DMS153 treated with DMSO at 0.1 percent for 48 hours (cell line): Measurements from ENCODE around the gene NDUFAF8.

Experiments used
- DNase-seq: peaks from one replicate; lab custom pipeline; 2025; ENCODE audit not compliant: unreplicated experiment; lab: John Stamatoyannopoulos, UW

NDUFAF8 gene

GRCh38 chr17:81238815-81239713, at the start of gene NDUFAF8, which contains the start of gene TEPSIN:
TSS of gene NDUFAF8 (plus strand) at chr17:81239318. CDS start at chr17:81239364, 46 bp downstream.
TSS of gene TEPSIN (minus strand) at chr17:81239055. CDS start at chr17:81239033, 22 bp downstream.
- DNase-seq = peak; percentile 98

DNA sequence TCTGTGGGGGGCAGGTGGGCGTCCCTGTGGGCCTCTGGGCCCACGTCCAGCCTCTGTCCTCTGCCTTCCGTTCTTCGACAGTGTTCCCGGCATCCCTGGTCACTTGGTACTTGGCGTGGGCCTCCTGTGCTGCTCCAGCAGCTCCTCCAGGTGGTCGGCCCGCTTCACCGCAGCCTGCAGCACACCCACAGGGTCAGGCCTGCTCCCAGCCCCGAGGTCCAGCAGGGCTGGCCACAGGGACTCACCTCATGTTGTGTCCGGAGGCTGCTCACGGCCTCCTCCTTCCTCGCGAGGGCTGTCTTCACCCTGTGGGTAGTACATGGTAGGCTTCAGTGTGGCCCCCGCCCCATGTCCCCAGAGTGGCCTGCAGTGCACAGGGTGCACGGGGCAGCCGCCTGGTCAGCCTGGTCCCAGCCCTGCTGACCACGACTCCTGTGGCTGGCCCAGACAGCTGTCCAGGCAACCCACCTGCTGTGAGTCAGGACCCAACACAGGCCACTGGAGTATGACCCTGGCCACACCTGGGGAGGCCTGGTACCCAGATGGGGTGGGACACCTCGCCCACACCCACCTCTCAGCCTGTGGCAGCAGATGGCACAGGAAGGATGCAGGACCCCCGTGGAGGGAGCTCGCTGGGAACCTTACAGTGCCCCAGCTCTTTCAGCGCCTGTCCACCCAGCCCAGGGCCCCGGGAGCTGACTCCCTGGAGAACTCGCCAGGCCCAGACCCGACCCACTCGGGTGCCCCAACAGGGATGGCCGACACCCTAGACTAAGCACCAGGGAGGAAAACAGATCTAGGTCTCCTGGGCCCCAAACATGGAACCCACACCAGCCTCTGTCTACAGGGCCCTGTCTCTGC, 49.2 kb upstream of the NDUFAF8 start:
- DNase-seq = no peak

DNA sequence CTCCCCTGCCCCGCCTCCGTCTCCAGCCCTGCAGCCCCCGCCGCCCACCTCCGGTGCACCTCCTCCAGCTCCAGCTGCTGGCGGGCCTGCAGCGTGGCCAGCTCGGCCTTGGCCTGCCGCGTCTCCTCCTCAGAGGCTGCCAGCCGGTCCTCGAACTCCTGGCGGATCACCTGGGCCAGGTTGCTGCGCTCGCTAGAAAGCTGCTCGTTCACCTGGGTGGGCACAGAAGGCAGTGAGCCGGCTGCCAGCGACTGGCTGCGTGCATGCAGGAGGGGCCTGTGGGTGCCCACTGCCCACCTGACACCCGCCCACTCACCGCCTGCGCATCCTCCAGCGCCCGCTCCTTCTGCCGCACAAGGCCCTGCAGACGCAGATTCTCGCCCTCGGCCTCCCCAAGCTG, 48.5 kb upstream of the NDUFAF8 start:
- no peak for DNase-seq

- no peak for DNase-seq
Measured at GRCh38 chr17:81191116-81191515, 48.0 kb upstream of the NDUFAF8 start.

GRCh38 chr17:81191646-81192045, 47.5 kb upstream of the NDUFAF8 start:
- DNase-seq = no peak

- no peak for DNase-seq
Measured at GRCh38 chr17:81192386-81193050, 46.6 kb upstream of the NDUFAF8 start.

DNA sequence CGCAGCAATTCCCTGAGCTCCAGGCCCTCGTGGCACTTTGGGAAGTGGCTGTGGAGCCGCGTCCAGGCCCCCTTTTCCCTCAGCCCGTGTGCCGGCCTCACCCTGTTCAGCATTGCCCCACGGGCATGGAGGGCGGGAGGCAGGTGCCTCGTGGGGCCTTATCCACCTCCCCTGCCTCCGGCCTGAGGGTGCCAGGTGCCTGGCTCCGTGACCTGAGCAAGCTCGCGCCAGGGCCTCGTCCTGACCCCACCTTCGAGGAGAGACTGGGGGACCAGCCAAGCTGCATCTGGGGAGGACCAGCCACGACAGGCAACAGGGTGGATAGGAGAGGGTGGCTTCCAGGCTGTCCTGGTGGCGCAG, 46.1 kb upstream of the NDUFAF8 start:
- DNase-seq = no peak

DNA sequence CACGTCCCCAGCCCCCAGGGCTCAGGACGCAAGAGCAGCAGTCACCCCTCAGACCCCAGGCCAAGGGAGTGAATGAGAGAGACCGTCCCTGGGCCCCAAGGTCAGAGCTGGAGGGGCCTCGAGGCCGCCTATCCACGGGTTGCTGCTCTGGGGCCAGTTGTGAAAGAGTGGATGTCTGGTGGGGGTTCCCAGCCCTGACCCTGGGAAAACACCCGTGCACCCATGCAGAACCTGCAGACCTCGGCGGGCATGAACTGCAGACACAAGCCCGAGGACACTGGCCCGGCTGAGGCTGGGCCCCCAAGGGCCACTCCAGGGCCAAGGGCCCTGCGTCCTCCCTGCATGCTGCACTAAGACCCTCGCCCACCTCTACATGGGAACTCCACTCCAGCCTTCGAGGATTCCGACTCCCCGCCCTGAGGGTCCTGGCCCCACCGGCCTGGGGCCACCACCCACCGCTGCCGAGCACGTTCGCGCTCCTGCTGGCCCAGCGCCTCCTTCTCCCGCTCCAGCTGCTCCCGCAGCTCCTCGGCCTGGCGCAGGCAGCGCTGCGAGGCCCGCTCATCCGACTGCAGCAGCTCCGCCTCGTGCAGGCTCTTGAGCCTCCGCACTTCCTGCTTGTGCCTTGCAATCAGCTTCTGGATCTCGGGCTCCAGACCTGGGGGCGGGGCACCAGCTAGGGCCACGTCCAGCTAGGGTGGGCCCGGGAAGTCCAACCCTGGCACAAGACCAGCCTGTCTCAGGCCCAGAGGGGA, 45.5 kb upstream of the NDUFAF8 start:
- DNase-seq = no peak

DNA sequence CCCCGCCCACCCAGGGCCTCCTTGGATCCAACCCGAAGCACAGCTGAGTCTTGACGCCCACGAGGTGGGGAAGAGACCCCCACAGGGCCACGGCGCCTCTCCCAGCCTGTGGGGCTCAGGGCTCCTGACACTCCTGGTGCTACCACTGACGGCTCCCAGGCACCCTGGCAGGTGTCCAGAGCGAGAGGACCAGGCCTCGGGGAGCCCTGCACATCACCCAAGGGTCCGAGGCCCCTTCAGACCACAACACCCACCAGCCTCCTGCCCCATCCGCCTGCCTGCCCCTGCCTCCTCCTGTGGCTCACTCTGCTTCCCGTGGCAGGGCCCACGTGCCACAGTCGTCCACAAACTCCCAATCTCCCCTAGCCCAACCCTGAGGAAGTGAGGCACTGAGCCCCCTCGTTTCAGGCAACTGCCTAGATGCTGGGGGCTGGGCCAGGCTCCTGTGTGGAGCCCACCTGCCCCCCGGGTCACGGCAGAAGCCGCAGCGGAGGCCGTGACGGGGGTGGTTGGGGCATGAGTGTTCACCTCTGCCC, 44.8 kb upstream of the NDUFAF8 start:
- no peak for DNase-seq

DNA sequence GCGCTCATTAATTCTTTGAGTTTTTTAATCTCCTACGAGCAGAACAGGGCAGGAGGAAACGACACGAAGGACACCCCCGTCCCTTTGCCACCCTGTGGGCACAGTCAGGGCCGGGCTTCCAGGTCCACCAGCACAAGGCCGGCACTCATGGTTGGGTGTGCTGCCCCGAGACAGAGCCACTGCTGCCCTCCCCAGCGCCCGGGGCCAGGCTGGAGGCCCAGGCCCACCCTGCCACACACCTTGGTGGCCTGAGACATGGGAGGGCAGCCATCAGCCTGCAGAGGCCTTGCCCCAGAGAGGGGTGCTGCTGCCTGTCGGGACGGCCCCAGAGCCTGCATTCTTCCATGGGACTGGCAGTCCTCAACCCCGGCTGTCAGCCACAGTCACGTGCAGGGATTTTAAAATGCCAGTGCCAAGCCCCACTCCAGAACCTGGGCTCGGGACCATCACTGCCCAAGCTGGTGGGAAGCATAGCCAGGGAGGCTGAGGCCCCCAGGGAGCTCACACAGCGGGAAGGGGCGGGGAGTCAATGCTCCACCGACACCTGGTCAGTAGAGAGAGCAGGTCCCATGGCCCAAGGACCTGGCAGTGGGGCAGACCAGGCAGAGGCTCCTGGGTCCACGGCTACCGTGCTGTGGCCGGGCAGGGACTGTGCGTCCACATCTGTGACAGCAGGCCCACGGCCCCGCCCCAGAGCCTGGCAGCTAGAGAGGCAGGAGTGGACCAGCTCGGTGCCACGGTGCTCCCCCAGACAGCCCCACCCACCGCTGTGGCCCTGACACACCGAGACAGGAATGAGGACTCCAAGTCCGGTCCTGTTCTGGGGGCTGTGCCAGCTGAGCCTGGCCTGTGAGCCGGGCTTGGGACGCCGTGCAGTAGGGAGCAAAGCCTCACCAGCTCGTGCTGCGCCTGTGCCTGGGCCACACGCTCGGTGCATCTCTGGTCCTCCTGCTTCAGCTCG, 43.9 kb upstream of the NDUFAF8 start:
- no peak for DNase-seq

- DNase-seq = no peak
Measured at GRCh38 chr17:81195941-81196495, 43.1 kb upstream of the NDUFAF8 start.

- DNase-seq = no peak
Measured at GRCh38 chr17:81196505-81197408, 42.4 kb upstream of the NDUFAF8 start.

- no peak for DNase-seq
Measured at GRCh38 chr17:81197409-81197795, 41.7 kb upstream of the NDUFAF8 start.

DNA sequence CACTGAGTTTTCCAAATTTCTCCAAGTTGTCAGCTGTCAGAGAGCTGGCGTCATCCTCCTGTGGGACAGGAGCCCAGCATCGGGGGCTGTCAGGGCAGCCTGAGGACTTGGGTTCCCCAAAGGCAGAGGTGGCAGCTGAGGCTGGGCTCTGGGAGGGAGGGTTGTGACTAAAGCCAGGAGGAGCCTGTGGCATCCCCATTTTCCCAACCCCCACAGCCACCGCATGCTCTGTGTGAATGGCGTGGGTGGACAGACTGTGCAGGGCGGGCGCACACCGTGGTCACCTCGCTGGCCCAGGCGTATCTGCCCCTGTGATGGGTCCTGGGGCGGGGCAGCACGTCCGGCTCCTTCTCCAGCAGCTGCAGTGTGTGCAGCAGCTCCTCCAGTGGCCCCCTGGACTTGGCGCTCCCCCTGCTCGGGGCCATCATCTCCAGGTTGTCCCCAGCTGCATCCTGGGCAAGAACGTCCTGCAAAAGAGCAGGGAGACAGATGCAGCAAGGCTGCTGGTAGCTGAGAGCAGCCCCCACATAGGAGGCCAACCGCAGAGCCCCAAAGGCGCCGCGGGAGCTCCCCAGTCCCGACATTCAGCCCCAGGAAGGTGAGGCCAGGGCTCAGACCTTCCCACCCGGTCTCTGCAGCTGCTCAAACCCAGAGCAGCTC, 41.2 kb upstream of the NDUFAF8 start:
- DNase-seq = no peak

DNA sequence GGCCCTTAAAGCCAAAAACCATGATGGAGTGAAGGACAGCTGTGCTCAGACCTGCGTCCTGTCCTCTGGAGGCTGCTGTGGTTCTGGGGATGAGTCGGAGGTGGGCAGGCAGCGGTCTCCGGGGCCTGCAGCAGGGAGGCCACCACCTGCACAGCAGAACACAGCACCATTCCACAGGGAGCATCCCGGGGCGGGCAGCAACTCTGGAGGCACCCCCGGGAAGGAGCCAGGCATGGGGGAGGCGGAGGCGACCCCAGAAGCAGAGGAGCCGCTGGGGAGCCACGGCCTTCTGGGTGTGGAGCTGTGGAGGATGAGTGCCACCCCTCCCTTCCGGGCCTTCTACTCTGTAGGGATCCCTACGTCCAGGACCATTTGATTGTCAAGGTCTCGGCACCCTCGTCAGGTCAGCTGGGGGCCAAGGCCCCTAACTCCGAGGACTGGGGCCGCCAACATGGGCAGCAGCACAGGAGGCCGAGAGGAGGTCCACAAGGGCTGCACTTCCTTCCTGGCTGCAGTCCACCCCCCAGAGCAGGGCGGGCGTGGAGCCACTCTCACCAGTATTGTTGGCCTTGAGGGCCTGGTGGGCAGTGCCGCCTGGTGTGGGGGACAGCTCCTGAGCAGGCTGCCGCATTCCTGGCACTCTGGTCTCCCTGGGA, 40.2 kb upstream of the NDUFAF8 start:
- DNase-seq = no peak

DNA sequence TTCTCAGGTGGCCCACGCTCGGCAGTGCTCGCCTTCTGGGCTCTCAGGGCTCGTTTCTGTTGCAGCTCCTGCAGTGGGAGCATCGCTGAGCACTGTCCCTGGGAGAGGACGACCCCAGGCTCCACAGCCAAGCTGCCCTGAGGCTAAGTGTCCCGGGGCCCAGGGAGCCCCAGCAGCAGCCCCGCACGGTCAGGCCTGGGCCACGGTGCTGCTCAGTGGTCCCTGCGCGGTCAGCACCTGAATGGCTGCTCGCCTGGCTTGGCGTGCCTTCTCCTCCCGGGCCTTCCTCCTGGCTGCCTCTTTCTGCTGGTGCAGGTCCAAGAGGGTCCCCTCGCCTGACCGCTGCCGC, 39.7 kb upstream of the NDUFAF8 start:
- no peak for DNase-seq

GRCh38 chr17:81200201-81200600, 38.9 kb upstream of the NDUFAF8 start:
- DNase-seq = no peak
